HepG2 (cell line): Measurements from ENCODE around the gene IL17RB. TPM values are rescaled to one million over a fixed set of nuclear protein-coding genes. Genes with fewer than 3 reads are reported as not detected.
A peak's percentile ranks its signal among the peaks of the same experiment; 100 is the strongest.

Source experiments
- ELF1 ChIP-seq: sonication (generic); formaldehyde crosslinking; IDR thresholded peaks from 2 replicates; pipeline ENCODE4 v1.4.0; 2020; ENCODE audit warnings: missing genetic modification reagents
- EP300 ChIP-seq, 3 experiments: sonication (generic) in 1 of 3; formaldehyde crosslinking in 1 of 3; IDR thresholded peaks; 2 replicates each; pipeline versions ENCODE4 v1.5.1 to v1.6.1; 2011 to 2020; ENCODE audit warnings: low read depth in 2 of 3, low read length in 2 of 3, borderline replicate concordance in 1 of 3, improper control_type of control experiment in 1 of 3, mild to moderate bottlenecking in 1 of 3, missing genetic modification reagents in 1 of 3, moderate library complexity in 1 of 3
- ETV5 ChIP-seq: IDR thresholded peaks from 2 replicates; pipeline ENCODE4 v1.6.1; 2018; ENCODE audit warnings: missing biosample characterization, missing genetic modification reagents, inconsistent platforms, borderline replicate concordance
- FUBP1 ChIP-seq: sonication (generic); formaldehyde crosslinking; IDR thresholded peaks from 2 replicates; pipeline ENCODE4 v1.5.1; 2020; ENCODE audit warnings: missing genetic modification reagents, mild to moderate bottlenecking, borderline replicate concordance
- GPN1 ChIP-seq: sonication (generic); formaldehyde crosslinking; IDR thresholded peaks from 2 replicates; pipeline ENCODE4 v1.5.1; 2020; ENCODE audit warnings: missing genetic modification reagents, borderline replicate concordance
- HBP1 ChIP-seq: IDR thresholded peaks from 2 replicates; pipeline ENCODE4 v1.6.1; 2016; ENCODE audit warnings: low read depth, control low read depth
- HHEX ChIP-seq: IDR thresholded peaks from 2 replicates; pipeline ENCODE4 v1.6.1; 2016; ENCODE audit warnings: control low read depth
- HMG20A ChIP-seq: IDR thresholded peaks from 2 replicates; pipeline ENCODE4 v1.6.1; 2016; ENCODE audit warnings: borderline replicate concordance
- ISX ChIP-seq: sonication (generic); formaldehyde crosslinking; conservative IDR thresholded peaks from 2 replicates; pipeline ENCODE4 v1.5.0; 2020; ENCODE audit warnings: missing genetic modification reagents
- MED1 ChIP-seq: sonication (generic); formaldehyde crosslinking; IDR thresholded peaks from 2 replicates; pipeline ENCODE4 v1.4.0; 2020; ENCODE audit warnings: missing genetic modification reagents
- PAF1 ChIP-seq: IDR thresholded peaks from 2 replicates; pipeline ENCODE4 v1.6.1; 2016; ENCODE audit warnings: missing genetic modification reagents, missing compliant biosample characterization
- RAD51 ChIP-seq: fragments of 450-650 bp; IDR thresholded peaks from 2 replicates; pipeline ENCODE4 v1.6.1; 2016; ENCODE audit warnings: borderline replicate concordance
- RBFOX2 ChIP-seq: fragments of 200-400 bp; formaldehyde crosslinking; IDR thresholded peaks from 2 replicates; pipeline ENCODE4 v1.6.1; 2017; ENCODE audit warnings: low read depth, mild to moderate bottlenecking, low read length
- SALL1 ChIP-seq: sonication (generic); formaldehyde crosslinking; IDR thresholded peaks from 2 replicates; pipeline ENCODE4 v1.8.0; 2022; ENCODE audit warnings: mild to moderate bottlenecking, missing genetic modification reagents
- ZBTB3 ChIP-seq: sonication (generic); formaldehyde crosslinking; IDR thresholded peaks from 2 replicates; pipeline ENCODE4 v1.4.0; 2020; ENCODE audit warnings: low read depth, mild to moderate bottlenecking, moderate library complexity, missing genetic modification reagents, borderline replicate concordance
- ZFAT ChIP-seq: sonication (generic); formaldehyde crosslinking; conservative IDR thresholded peaks from 2 replicates; pipeline ENCODE4 v1.8.1; 2023; ENCODE audit warnings: missing genetic modification reagents, inconsistent platforms
- ZFP37 ChIP-seq: sonication (generic); formaldehyde crosslinking; IDR thresholded peaks from 2 replicates; pipeline ENCODE4 v1.4.0; 2020; ENCODE audit warnings: missing genetic modification reagents, borderline replicate concordance
- ZNF143 ChIP-seq: sonication (generic); formaldehyde crosslinking; IDR thresholded peaks from 2 replicates; pipeline ENCODE4 v1.4.0; 2020; ENCODE audit warnings: missing genetic modification reagents
- ZNF264 ChIP-seq: sonication (generic); formaldehyde crosslinking; IDR thresholded peaks from 2 replicates; pipeline ENCODE4 v1.4.0; 2020; ENCODE audit warnings: missing genetic modification reagents
- ZNF317 ChIP-seq: sonication (generic); formaldehyde crosslinking; IDR thresholded peaks from 2 replicates; pipeline ENCODE4 v1.5.0; 2020; ENCODE audit warnings: mild to moderate bottlenecking, missing genetic modification reagents
- ZNF382 ChIP-seq: sonication (generic); formaldehyde crosslinking; IDR thresholded peaks from 2 replicates; pipeline ENCODE4 v1.5.0; 2020; ENCODE audit warnings: missing genetic modification reagents, mild to moderate bottlenecking, borderline replicate concordance
- ZNF430 ChIP-seq: sonication (generic); formaldehyde crosslinking; IDR thresholded peaks from 2 replicates; pipeline ENCODE4 v1.9.0; 2021; ENCODE audit warnings: mild to moderate bottlenecking, missing genetic modification reagents
- ZNF547 ChIP-seq: sonication (generic); formaldehyde crosslinking; IDR thresholded peaks from 2 replicates; pipeline ENCODE4 v1.5.1; 2020; ENCODE audit warnings: mild to moderate bottlenecking, missing genetic modification reagents
- ZNF550 ChIP-seq: sonication (generic); formaldehyde crosslinking; IDR thresholded peaks from 2 replicates; pipeline ENCODE4 v1.4.0; 2020; ENCODE audit warnings: mild to moderate bottlenecking, missing genetic modification reagents, borderline replicate concordance
- ZNF839 ChIP-seq: sonication (generic); formaldehyde crosslinking; IDR thresholded peaks from 2 replicates; pipeline ENCODE4 v1.4.0; 2020; ENCODE audit warnings: missing genetic modification reagents, mild to moderate bottlenecking, borderline replicate concordance
- polyA plus RNA-seq, 8 experiments: library from polyadenylated mRNA; depleted of rRNA in 3 of 8; stranded (reverse) in 7 of 8; unstranded in 1 of 8; fragments of >200 nt; fragmentation: Illumina TruSeq in 4 of 8; extraction: Trizol in 4 of 8; gene quantifications; 2 replicates each; pipeline versions ENCODE4 v1.2.1 to v1.2.3, GENCODE V29; 2011 to 2016; ENCODE audit warnings: low read depth in 4 of 8, missing spikeins in 1 of 8, mixed read lengths in 1 of 8; ENCODE audit not compliant: insufficient read depth in 1 of 8
- total RNA-seq, 5 experiments: library from RNA; depleted of rRNA; stranded (reverse); fragments of >200 nt; fragmentation: Illumina TruSeq; extraction: Trizol; gene quantifications; 2 replicates each; pipeline ENCODE4 v1.2.3, GENCODE V29; 2016; ENCODE audit warnings: low read depth in 1 of 5
- TF ChIP-seq, protein P1 (sequence below): sonication (generic); formaldehyde crosslinking; IDR thresholded peaks from 2 replicates; pipeline ENCODE4 v1.4.0; 2020; ENCODE audit warnings: missing genetic modification reagents
- TF ChIP-seq, protein P2 (sequence below): sonication (generic); formaldehyde crosslinking; IDR thresholded peaks from 2 replicates; pipeline ENCODE4 v1.4.0; 2020; ENCODE audit warnings: missing genetic modification reagents

The IL17RB gene
- total and polyA plus RNA-seq, 2 of the 13 experiments (the other 11 are each of a cell fraction or from before 2014, with no cell fraction given), result 130 to 190 TPM

DNA sequence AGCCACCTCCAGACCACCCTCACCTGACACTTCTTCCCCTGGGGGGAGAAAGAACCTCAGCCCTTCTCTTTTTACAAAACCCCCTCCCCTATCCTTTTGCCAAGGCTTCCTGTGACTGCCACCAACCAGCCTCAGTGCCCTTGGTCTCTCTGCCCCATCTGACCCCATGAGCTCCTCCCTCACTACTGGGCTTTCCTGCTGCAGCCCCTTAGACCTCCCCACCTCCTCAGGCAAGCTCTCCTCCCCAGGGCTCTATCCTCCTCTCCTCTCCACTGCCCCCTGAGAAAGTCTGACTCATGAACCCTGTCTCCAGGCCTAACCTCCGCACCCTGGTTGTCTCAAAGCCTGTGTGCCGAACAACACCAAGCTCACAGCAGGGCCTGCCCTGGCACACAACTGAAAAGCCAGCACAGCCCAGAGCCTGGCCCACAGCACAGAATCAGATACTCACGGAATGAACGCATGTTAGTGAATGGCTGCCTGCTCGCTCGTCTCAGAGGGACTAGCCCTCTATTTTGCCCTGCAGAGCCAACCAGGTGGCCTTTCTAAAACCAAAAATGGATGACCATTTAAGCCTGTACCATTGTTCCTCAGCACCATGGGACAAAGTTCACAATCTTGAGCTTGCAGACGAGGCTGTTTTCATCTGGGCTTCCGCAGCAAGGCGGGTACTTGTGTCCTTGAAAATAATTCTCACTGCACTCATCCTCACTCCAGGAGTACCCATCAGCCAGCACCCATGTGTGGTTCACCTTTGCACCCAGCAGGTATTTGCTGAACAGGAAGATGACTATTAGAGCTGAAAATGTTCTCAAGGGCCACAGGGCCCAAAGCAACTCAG is 1.9 kb upstream of the IL17RB start (continued):
- TF ChIP-seq RBFOX2 (0 out of 2 replicates have a peak, but pooled peaks have one; percentile 27), ZNF317 (peak; percentile 73; the same call in 1 of the 2 replicates), ZFP37 (CRISPR knock-in tag) (no peak), MED1 (CRISPR knock-in tag) (peak; percentile 90), HHEX (CRISPR knock-in tag) (no peak), HBP1 (no peak), GPN1 (CRISPR knock-in tag) (no peak), ZNF550 (CRISPR knock-in tag) (no peak), SALL1 (CRISPR knock-in tag) (peak; percentile 83), ZNF547 (peak; percentile 14; the same call in 1 of the 2 replicates), ZNF382 (no peak), ZBTB3 (CRISPR knock-in tag) (no peak), FUBP1 (CRISPR knock-in tag) (no peak), HMG20A (CRISPR knock-in tag) (peak; percentile 11; the same call in 1 of the 2 replicates), ZNF264 (CRISPR knock-in tag) (peak; percentile 34; the same call in 1 of the 2 replicates), ISX (CRISPR knock-in tag) (0 out of 2 replicates have a peak, but pooled peaks have one; percentile 47), ZNF143 (CRISPR knock-in tag) (peak; percentile 65), EP300 (IDR thresholded peaks at IDR 0.05; ENCODE audit: low read depth in 2 of 2, low read length in 2 of 2) (peak in 1 of 2 experiments; percentile 54; a peak in 1 of 4 replicates), EP300 (CRISPR knock-in tag; IDR thresholded peaks at IDR 0.05; ENCODE audit: borderline replicate concordance) (peak; percentile 53; the same call in 1 of the 2 replicates), ZNF839 (CRISPR knock-in tag) (no peak), ELF1 (no peak), ZFAT (no peak), PAF1 (CRISPR knock-in tag) (0 out of 2 replicates have a peak, but pooled peaks have one; percentile 55), ETV5 (peak; percentile 80), RAD51 (no peak), ZNF430 (peak; percentile 72; the same call in 1 of the 2 replicates)
- TF ChIP-seq, protein P1, sequence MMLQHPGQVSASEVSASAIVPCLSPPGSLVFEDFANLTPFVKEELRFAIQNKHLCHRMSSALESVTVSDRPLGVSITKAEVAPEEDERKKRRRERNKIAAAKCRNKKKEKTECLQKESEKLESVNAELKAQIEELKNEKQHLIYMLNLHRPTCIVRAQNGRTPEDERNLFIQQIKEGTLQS (CRISPR knock-in tag), result no peak
- TF ChIP-seq, protein P2, sequence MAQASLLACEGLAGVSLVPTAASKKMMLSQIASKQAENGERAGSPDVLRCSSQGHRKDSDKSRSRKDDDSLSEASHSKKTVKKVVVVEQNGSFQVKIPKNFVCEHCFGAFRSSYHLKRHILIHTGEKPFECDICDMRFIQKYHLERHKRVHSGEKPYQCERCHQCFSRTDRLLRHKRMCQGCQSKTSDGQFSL, result no peak
